Measurements from ENCODE around the gene ABCC8.

The ABCC8 gene

GRCh38 chr11:17476317-17477083, at the start of gene ABCC8:
Gene ABCC8, minus strand, starts transcription at chr11:17476845. Its CDS starts 69 bp downstream, at chr11:17476776.
- DNase-seq = no peak

GRCh38 chr11:17526326-17526725, 49.7 kb upstream of the ABCC8 start:
- DNase-seq = no peak

GRCh38 chr11:17525570-17525969, 48.9 kb upstream of the ABCC8 start:
- no peak for DNase-seq

GRCh38 chr11:17524221-17524620, 47.6 kb upstream of the ABCC8 start:
- no peak for DNase-seq

- no peak for DNase-seq
These were observed 46.0 kb upstream of the ABCC8 start for GRCh38 chr11:17522655-17523054.

- DNase-seq = no peak
These were observed 44.7 kb upstream of the ABCC8 start for GRCh38 chr11:17521106-17521900.

GRCh38 chr11:17519061-17519885, 42.6 kb upstream of the ABCC8 start:
- no peak for DNase-seq

- no peak for DNase-seq
These were observed 41.7 kb upstream of the ABCC8 start for GRCh38 chr11:17518366-17518765.

GRCh38 chr11:17517186-17517585, 40.5 kb upstream of the ABCC8 start:
- no peak for DNase-seq

GRCh38 chr11:17516551-17517150, 40.0 kb upstream of the ABCC8 start:
- DNase-seq = no peak

- DNase-seq = no peak
These were observed 39.0 kb upstream of the ABCC8 start for GRCh38 chr11:17515443-17516176.

- DNase-seq = no peak
These were observed 37.8 kb upstream of the ABCC8 start for GRCh38 chr11:17514476-17514875.

GRCh38 chr11:17513853-17514252, 37.2 kb upstream of the ABCC8 start:
- no peak for DNase-seq

- DNase-seq = no peak
These were observed 35.5 kb upstream of the ABCC8 start for GRCh38 chr11:17512101-17512500.

- DNase-seq = no peak
These were observed 34.9 kb upstream of the ABCC8 start for GRCh38 chr11:17511571-17511970.

- DNase-seq = no peak
These were observed 34.0 kb upstream of the ABCC8 start for GRCh38 chr11:17510507-17511206.

- no peak for DNase-seq
These were observed 32.1 kb upstream of the ABCC8 start for GRCh38 chr11:17508791-17509190.

GRCh38 chr11:17508306-17508705, 31.7 kb upstream of the ABCC8 start:
- DNase-seq = no peak

- no peak for DNase-seq
These were observed 31.1 kb upstream of the ABCC8 start for GRCh38 chr11:17507773-17508172.

GRCh38 chr11:17506942-17507341, 30.3 kb upstream of the ABCC8 start:
- no peak for DNase-seq

- DNase-seq = no peak
These were observed 29.7 kb upstream of the ABCC8 start for GRCh38 chr11:17506314-17506713.

GRCh38 chr11:17505146-17505545, 28.5 kb upstream of the ABCC8 start:
- DNase-seq = no peak
